Suprapubic skin (tissue), 3 donors: ENCODE data around the gene MGAT4C.

ENCODE experiments used
- EP300 ChIP-seq: sonication (generic); formaldehyde crosslinking; IDR thresholded peaks from one replicate; pipeline ENCODE4 v1.6.1; 2017; ENCODE audit warnings: antibody characterized with exemption
- POLR2A ChIP-seq, 2 donors: fragments of 450-650 bp; IDR thresholded peaks; one replicate each; pipeline ENCODE4 v1.6.1; 2017; ENCODE audit warnings: antibody characterized with exemption in 2 of 2, mild to moderate bottlenecking in 2 of 2, moderate library complexity in 2 of 2
- TF ChIP-seq, protein P1 (sequence below), 2 donors: fragments of 200-600 bp in 1 of 2; fragments of 450-650 bp in 1 of 2; sonication (generic) in 1 of 2; IDR thresholded peaks; one replicate each; pipeline ENCODE4 v1.5.1; 2016 to 2019; ENCODE audit warnings: antibody characterized with exemption in 2 of 2, mild to moderate bottlenecking in 1 of 2, moderate library complexity in 1 of 2

DNA sequence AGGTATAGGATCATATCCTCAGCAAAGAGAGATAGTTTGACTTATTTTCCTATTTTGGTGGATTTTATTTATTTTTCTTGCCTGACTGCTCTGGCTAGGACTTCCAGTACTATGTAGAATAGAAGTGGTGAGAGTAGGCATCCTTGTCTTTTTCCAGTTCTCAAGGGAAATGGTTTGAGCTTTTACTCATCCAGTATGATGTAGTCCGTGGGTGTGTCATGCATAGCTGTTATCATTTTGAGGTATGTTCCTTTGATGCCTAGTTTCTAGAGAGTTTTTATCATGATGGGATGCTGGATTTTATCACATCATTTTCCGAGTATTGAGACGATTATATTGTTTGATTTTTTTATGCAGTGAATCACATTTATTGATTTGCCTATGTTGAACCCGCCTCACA lies 97.2 kb downstream of the MGAT4C start:
- TF ChIP-seq POLR2A (IDR thresholded peaks at IDR 0.05) (no peak), EP300 (no peak)
- TF ChIP-seq, protein P1, sequence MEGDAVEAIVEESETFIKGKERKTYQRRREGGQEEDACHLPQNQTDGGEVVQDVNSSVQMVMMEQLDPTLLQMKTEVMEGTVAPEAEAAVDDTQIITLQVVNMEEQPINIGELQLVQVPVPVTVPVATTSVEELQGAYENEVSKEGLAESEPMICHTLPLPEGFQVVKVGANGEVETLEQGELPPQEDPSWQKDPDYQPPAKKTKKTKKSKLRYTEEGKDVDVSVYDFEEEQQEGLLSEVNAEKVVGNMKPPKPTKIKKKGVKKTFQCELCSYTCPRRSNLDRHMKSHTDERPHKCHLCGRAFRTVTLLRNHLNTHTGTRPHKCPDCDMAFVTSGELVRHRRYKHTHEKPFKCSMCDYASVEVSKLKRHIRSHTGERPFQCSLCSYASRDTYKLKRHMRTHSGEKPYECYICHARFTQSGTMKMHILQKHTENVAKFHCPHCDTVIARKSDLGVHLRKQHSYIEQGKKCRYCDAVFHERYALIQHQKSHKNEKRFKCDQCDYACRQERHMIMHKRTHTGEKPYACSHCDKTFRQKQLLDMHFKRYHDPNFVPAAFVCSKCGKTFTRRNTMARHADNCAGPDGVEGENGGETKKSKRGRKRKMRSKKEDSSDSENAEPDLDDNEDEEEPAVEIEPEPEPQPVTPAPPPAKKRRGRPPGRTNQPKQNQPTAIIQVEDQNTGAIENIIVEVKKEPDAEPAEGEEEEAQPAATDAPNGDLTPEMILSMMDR (IDR thresholded peaks at IDR 0.05): no peak
